DMS53 treated with DMSO at 0.1 percent for 48 hours (cell line): Measurements from ENCODE around the gene TRIM5.
"Not testable (repeated sequence)": the region's sequence is repeated elsewhere in the genome, so short reads cannot be mapped to it uniquely, and the experiment has no call there.

ENCODE experiments used
- DNase-seq: peaks from one replicate; lab custom pipeline; 2025; ENCODE audit not compliant: unreplicated experiment; lab: John Stamatoyannopoulos, UW

The TRIM5 gene

DNA sequence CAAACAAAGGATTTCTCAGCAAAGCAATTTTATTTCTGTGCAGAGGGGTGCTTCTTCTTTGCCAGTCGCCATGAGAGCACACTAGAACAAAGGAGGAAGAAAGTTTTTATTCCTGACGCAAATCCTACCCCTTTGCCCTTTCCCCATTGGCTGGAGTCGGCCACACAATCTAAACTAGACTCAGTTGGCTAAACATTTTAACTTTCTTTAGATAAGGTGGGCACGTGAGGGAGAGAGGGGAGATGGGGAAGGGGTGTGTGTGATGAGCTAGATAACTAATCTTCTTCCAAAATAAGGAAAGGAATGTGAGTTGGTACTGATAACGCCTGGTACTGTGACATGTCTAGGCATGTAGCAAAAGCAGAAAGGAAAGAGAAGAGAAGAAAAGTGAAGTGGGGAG, 5.3 kb upstream of the TRIM5 start:
- no peak for DNase-seq

DNA sequence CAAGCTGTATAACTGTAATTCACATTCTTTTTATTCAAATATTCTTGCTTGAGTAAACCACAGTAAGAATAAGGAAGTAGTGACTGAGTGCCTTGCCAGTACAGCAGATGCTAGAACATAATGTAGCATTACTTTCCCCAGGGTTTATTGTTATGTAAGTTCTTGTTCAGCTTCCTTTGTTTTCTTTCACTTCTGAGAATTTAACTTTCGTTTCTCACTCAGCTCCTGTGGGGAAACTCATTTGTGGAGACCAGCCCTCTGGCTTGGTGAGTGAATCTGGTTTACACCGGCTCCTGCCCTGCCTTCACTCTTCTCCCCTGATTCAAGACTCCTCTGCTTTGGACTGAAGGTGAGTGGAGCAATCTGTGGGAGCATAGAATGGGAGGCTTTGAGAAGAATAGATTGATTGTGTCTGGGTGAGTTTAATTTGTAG, 4.7 kb upstream of the TRIM5 start, which contains the start of gene TRIM22:
Gene TRIM22, plus strand, starts transcription at position 240 of the 433 bp plus-strand sequence. CDS start 6,443 bp downstream, outside the sequence.
- DNase-seq: no peak

DNA sequence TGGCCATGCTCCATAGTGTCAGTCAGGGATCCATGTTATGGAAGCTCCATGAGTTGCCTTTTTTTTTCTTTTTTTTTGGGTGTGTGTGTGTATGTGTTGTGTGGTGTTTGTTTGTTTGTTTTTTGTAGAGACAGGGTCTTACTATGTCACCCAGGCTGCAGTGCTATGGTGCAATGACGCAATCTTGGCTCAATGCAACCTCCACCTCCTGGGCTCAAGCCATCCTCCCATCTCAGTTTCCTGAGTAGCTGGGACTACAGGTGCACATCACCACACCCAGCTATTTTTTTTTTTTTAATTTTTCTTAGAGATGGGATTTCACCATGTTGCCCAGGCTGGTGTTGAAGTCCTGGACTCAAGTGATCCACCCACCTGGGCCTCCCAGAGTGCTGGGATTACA, 3.6 kb upstream of the TRIM5 start:
- no peak for DNase-seq

DNA sequence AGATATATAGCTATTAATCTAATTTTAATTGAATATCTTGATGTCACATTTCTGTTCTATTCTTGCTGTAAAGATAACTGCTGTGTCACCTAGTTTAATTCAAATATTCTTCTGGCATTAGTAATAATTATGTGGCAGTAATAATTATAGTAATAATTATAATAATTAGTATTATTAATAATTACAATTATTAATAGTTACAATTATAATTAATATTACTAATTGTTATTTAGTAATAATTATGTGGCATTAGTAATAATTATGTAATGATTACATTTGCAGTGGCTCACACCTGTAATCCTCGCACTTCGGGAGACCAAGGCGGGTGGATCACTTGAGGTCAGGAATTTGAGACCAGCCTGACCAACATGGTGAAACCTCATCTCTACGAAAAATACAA, 1.6 kb upstream of the TRIM5 start:
- no peak for DNase-seq

DNA sequence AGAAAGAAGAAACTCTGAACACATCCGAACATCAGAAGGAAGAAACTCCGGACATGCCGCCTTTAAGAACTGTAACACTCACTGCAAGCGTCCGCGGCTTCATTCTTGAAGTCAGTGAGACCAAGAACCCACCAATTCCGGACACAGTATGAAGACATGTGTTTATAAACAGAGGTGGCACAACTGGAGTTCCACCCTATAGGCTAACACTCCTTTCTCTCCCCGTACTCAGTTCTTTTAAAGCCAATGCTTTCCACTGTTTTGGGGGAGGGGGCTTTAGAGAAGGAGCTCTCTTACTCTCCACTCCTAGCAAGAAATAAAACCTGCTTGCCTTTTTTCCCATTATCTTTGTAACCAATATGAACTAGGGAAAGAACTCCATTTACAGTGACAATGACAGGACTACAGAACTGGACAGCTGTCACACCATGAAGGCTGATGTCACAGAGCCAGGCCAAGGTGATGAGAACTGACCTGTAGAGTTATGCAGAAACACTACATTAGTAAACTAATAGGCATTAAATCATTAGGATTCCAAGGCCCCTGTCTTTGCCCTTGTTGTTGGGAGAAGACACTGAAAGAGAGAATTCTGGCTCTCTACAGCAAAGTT, 733 bp downstream of the TRIM5 start:
- no peak for DNase-seq

DNA sequence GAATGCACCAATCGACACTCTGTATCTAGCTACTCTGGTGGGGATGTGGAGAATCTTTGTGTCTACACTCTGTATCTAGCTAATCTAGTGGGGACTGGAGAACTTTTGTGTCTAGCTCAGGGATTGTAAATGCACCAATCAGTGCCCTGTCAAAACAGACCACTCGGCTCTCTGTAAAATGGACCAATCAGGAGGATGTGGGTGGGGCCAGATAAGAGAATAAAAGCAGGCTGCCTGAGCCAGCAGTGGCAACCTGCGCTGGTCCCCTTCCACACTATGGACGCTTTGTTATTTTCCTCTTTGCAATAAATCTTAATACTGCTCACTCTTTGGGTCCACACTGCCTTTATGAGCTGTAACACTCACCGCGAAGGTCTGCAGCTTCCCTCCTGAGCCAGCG, 1.3 kb downstream of the TRIM5 start:
- not testable (repeated sequence) for DNase-seq

DNA sequence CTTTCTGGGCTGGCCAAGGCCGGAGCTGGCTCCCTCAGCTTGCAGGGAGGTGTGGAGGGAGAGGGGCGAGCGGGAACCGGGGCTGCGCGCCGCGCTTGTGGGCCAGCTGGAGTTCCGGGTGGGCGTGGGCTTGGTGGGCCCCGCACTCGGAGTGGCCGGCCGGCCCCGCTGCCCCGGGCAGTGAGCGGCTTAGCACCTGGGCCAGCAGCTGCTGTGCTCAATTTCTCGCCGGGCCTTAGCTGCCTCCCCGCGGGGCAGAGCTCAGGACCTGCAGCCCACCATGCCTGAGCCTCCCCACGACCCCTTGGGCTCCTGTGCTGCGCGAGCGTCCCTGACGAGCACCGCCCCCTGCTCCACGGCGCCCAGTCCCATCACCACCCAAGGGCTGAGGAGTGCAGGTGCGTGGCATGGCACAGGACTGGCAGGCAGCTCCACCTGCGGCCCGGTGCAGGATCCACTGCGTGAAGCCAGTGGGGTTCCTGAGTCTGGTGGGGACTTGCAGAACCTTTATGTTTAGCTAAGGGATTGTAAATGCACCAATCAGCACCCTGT, 1.9 kb downstream of the TRIM5 start:
- DNase-seq: not testable (repeated sequence)

DNA sequence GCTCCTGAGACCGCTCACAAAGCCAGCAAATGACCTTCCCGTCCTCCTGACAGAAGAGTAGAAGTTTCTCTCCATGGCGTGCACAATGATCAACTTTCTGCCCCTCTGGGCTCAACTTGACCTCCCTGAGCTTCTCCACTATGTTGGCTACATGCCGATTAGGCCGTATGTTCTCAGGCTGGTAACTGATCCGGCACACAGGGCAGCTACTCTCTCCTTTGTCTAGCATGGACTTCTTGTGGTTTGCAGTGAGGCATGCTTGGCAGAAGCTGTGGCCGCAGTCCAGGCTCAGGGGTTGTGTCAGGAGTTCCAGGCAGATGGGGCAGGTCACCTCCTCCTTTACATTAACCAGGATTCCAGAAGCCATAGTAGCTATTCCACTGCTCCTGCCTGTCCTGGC, 5.1 kb downstream of the TRIM5 start:
- DNase-seq: no peak

DNA sequence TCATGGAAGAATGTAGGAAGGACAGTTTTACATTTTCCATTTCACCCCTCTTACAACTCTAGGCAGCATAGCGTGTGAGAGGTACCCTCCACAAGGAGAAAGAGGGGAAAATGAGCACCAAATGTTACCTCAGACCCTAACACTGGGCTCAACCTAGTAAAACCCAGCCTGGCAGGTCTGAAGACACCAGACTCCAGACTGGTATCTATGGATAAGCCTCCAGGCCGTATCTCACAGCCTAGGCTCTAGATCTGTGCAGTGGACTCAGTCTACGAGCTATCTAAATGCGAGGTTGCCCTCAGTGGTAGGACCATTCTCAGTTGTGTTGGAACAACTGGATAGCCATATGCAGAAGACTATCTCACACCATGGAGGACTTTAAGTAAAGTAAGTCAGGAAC, 10.5 kb downstream of the TRIM5 start:
- DNase-seq: no peak

DNA sequence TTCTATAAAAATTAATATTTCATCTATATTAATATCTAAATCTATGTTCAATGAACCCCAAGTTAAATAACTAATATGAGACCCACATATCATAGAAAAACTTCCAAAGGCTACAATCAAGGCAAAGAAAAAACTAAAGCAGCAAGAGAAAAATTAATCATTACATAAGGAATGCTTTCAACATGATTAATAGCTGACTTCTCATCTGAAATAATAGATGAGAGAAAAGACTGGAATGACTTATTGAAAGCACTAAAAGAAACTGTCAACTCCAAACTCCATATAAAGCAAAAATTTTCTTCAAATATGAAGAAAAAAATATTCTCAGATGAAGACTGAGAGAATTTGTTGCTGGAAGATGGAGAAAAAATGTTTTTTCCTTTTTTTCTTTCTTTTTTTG, 13.0 kb downstream of the TRIM5 start:
- DNase-seq: no peak

DNA sequence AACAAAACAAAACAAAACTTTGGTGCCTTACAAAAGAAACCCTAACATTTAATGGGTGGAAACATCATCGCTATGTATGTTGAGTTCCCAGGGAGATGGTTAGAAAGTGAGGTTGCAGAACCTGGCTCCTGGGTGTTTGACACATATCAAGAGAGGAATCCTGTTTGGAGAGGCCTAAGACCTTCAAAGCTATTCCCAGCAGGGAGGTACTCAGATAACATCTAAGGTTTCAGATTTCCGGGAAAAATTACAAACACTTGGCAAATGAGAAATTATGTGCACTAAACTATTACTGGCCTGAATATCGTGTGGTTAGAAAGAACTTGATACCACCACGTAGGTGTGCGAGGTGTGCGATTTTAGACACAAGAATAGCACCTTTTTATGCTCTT, 18.5 kb downstream of the TRIM5 start:
- DNase-seq: no peak

DNA sequence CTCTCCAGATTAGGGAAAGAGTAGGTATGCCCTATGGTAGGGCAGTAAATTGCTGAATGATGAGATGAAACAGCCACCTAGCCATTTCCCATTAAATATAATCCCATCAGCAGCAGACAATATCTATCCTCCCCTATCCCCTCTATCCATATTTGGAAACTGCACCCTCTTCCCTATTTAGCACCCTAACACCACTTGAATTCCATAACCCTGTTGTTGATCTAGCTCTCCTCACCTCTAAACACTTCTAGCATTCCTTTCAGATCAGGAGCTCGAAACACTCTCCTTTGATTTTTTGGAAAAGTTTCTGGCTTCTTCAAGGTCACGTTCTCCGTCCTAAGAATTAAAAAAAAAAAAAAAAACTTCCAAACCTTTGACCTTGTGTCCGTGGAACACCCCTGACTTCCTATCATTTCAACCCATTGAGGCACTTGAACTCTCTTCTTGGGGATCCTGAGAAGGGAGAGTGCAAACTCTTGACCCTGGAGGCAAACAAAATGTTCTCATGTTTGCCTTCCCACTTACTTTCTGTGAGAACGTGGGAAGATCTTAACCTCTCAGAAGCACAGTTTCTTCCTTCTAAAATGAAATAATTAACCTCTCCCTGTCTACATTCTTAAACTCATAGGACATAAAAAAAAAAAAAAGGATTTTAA, 19.0 kb downstream of the TRIM5 start:
- no peak for DNase-seq

DNA sequence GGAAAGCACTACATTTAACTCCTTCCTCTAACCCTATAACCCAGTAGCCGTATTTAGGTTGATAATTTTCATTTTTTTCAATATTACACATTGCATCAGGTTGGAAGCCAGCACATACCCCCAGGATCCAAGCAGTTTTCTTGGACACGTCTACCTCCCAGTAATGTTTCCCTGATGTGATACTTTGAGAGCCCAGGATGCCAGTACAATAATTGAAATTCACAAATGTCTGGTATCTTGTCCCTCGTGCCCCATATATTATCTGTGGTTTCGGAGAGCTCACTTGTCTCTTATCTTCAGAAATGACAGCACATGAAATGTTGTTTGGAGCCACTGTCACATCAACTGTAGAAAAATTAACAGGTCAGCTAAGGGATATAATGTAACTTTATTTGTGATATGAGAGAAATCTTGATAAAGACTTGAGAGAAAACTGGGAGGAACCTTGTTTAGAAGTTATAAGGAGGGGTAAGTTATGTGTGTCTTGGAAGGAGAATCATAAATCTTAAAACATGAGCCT, 19.8 kb downstream of the TRIM5 start:
- DNase-seq: no peak

DNA sequence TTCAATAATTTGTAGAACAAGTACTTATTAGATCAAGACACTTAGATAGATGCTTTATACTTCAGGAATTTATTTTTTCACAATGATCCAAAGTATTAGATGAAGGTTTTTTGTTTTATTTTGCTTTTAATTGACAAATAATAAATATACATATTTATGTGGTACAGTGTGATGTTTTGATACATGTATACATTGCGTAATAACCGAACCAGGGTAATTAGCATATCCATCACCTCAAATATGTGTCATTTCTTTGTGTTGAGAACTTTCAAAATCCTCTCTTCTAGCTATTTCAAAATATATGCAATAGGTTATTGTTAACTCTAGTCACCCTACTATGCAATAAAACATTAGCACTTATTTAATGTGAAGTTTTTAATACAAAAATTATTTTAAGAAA, 21.4 kb downstream of the TRIM5 start:
- no peak for DNase-seq

DNA sequence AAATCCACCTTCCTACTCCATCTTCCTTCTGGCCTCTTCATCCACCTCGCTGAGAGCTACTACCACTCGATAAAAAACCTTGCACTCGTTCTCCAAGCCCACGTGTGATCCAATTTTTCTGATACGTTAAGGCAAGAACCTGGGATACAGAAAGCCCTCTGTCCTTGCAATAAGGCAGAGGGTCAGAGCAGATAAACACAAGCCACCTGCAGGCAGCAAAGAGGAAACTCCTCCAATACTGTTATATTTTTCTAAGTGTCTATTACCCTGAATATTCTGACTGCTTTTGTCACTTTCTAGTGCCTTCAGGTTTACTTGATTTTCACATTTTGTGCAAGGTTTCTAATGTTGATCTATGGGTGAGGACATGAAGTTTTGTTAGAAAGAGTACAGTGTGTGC, 26.6 kb downstream of the TRIM5 start:
- DNase-seq: no peak

DNA sequence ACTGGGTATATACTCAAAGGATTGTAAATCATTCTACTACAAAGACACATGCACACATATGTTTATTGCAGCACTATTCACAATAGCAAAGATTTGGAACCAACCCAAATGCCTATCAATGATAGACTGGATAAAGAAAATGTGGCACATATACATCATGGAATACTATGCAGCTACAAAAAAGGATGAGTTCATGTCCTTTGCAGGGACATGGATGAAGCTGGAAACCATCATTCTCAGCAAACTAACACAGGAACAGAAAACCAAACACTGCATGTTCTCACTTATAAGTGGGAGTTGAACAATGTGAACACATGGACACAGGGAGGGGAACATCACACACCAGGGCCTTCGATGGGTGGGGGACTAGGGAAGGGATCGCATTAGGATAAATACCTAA, 27.9 kb downstream of the TRIM5 start:
- DNase-seq: not testable (repeated sequence)

DNA sequence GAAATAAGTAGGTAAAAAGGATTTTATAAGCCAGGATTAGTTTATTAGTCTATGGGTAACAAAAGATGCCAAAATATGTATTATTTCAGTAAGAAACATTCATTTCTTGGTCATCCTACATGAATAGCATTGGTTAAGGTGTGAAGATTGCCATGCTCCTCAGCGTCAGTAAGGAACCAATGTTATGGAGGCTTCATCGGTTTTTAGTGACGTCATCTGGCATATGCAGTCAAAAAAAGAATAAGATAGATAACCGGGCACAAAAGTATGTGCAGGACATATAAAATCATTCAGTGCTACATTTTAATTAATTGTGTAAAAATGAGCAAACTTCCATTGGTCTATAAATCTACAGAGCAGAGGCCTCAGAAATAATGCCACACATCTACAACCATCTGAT, 29.4 kb downstream of the TRIM5 start:
- no peak for DNase-seq

DNA sequence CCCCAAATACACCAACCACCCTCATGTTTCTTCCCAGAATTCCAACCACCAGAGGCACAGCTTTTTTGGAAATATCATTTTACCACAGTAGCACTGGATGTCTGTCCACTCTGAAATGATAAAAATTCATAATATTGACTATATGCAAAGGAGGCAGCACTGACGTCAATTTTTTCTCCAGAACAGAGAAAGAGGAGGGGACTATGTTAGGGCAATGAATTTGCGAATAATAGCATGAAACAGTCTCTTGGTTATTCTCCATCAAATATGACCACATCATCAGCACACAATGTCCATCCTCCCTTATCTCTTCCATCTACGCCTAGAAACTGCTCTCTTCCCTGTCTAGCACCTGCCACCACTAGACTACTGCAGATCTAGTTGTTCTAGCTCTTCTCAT, 38.7 kb downstream of the TRIM5 start:
- DNase-seq: no peak

DNA sequence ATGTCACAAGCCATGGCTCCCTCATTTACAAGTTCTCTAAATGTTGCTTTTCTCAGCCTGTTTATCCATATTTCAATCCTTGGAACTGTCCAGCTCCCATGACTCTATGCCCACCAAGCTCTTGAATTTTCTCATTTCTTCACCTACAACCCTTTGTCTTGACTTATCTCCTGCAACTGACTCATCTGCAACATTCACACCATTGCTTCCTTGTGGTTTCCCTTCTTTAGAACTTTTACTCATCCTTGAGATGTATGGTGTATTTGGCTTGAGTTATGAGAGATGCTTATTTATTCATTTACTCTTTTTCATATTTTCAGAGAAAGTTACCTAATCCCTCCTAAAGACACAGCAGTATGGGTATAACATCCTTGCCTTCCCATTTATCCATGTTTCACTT, 41.3 kb downstream of the TRIM5 start:
- DNase-seq: no peak

DNA sequence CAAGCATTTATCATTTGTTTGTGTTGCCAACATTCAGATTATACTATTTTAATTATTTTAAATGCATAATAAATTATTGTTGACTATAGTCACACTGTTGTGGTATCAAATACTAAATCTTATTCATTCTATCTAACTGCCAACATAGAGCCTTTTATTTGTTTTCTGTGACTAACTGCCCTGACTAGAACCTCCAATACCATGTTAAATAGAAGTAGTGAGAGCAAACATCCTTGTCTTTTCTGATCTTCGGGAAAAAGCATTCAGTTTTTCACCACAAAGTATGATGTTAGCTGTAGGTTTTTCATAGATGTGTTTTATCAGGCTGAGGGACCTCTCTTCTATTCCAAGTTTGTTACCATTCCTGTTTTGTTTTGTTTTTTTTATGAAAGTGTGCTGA, 44.9 kb downstream of the TRIM5 start:
- no peak for DNase-seq

DNA sequence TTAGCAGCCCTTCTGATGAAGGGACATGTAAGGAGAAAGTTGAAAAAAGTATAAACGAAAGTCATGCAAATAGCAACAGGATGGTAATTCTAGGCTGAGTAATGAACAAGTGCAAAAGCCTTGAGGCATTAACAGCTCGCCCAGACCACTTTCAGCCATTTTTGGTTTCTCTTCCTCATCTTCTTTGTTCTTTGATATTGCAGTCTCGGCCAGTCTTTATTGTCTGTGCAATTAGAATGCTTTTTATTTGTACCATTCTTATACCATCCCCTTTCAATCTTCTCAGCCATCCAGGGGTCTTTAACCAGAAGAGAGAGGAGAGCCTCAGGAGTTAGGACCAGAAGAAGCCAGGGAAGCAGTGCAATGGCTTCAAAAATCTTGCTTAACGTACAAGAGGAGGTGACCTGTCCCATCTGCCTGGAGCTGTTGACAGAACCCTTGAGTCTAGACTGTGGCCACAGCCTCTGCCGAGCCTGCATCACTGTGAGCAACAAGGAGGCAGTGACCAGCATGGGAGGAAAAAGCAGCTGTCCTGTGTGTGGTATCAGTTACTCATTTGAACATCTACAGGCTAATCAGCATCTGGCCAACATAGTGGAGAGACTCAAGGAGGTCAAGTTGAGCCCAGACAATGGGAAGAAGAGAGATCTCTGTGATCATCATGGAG, 52.8 kb downstream of the TRIM5 start:
- DNase-seq: no peak

DNA sequence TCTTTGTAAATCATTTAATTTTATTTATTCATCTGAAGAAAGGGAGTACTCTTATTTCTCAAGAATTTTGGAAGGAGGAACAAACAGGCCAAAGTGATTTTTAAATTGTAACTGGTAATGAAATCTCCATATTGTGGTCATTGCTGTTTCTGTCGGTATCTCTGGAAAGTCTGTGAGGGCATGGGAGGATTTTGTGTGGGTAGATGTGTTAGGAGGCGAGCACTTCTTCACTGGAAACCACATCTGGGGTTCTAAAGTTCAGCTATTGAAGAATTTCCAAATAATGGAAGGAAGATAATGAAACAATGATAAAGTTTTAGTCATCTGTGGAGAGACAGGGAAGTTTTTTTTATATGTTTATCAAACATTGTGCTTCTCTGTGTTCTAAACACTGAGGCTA, 53.5 kb downstream of the TRIM5 start:
- no peak for DNase-seq
